Urinary bladder (tissue), 4 donors: ENCODE data around the gene OR2A12. TPM values are rescaled to one million over a fixed set of nuclear protein-coding genes. Genes with fewer than 3 reads are reported as not detected.
"Not testable (repeated sequence)": the region's sequence is repeated elsewhere in the genome, so short reads cannot be mapped to it uniquely, and the experiment has no call there.

ENCODE experiments used
- DNase-seq: peaks from one replicate; pipeline ENCODE4 v3.0.0-alpha.2; 2015; ENCODE audit errors: extremely low spot score
- H3K27ac ChIP-seq: one replicate; pipeline ENCODE4 v1.5.1; 2013; ENCODE audit warnings: low read depth, mild to moderate bottlenecking, moderate library complexity
- H3K36me3 ChIP-seq: one replicate; pipeline ENCODE4 v1.6.1; 2013; ENCODE audit warnings: mild to moderate bottlenecking, moderate library complexity; ENCODE audit not compliant: insufficient read depth
- H3K4me1 ChIP-seq: one replicate; pipeline ENCODE4 v1.6.1; 2013; ENCODE audit warnings: mild to moderate bottlenecking, moderate library complexity; ENCODE audit not compliant: insufficient read depth
- H3K4me3 ChIP-seq: one replicate; pipeline ENCODE4 v1.5.1; 2013; ENCODE audit warnings: low read depth, low read length
- WGBS: extraction: QIAGEN DNeasy Blood & Tissue Kit; methylation state at CpG from one replicate; pipeline ENCODE4 v1.1.7; 2013; 5-methylcytosine and 5-hydroxymethylcytosine counted together
- polyA plus RNA-seq: library from polyadenylated mRNA; stranded (reverse); fragments of 200-250 nt; gene quantifications from one replicate; pipeline ENCODE4 v1.2.3, GENCODE V29; 2013
- total RNA-seq: library from RNA; depleted of rRNA; stranded (reverse); fragments of >200 nt; gene quantifications from one replicate; pipeline ENCODE4 v1.2.3, GENCODE V29; 2014
- donor health status: healthy with polysubstance abuse.
- donor health status: healthy.

OR2A12 gene
- total and polyA plus RNA-seq, 2 donors, result not detected

GRCh38 chr7:144087230-144087629 lies 1.2 kb downstream of the OR2A12 start:
- no peak overlapping the region for H3K4me3 ChIP-seq
- DNase-seq, result no peak
- H3K27ac ChIP-seq, result no peak overlapping the region
- WGBS, result 75% methylated on average over 1 of the region's 1 CpG
- H3K36me3 ChIP-seq, result no peaks in the 10 kb centered on the region
- no peaks in the 10 kb centered on the region for H3K4me1 ChIP-seq

- WGBS, result 88% methylated on average over 3 of the region's 3 CpGs
- DNase-seq, result no peak
- Histone ChIP-seq H3K36me3 (no peaks in the 10 kb centered on the region), H3K4me1 (no peaks in the 10 kb centered on the region), H3K27ac (no peak overlapping the region), H3K4me3 (no peak overlapping the region)
These were observed 4.6 kb downstream of the OR2A12 start for GRCh38 chr7:144090667-144091066.

DNA sequence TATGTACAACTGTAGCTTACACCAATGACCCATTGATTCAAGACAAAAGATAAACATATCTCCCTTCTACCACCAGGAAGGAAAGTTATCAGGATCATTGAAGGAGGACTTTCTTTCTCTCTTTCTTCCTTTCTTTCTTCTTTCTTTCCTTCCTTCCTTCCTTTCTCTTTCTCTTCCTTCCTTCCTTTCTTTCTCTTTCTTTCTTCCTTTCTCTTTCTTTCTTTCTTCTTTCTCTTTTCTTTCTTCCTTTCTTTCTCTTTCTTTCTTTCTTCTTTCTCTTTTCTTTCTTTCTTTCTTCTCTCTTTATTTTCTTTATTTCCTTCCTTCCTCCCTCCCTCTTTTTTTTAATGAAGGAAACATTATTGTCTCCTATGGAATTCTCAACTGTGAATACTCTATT lies 12.7 kb downstream of the OR2A12 start:
- H3K4me1 ChIP-seq, result no peaks in the 10 kb centered on the region
- DNase-seq, result no peak
- no peaks in the 10 kb centered on the region for H3K36me3 ChIP-seq
- H3K4me3 ChIP-seq, result no peak overlapping the region
- no peak overlapping the region for H3K27ac ChIP-seq

- Histone ChIP-seq H3K36me3 (no peaks in the 10 kb centered on the region), H3K4me3 (no peak overlapping the region), H3K4me1 (no peaks in the 10 kb centered on the region), H3K27ac (no peak overlapping the region)
- DNase-seq, result no peak
- 43% methylated on average over 3 of the region's 3 CpGs for WGBS
These were observed 14.5 kb downstream of the OR2A12 start for GRCh38 chr7:144100607-144101006.

- Histone ChIP-seq H3K4me3 (no peak overlapping the region), H3K36me3 (no peaks in the 10 kb centered on the region), H3K27ac (no peak overlapping the region), H3K4me1 (no peaks in the 10 kb centered on the region)
- DNase-seq, result no peak
These were observed 16.0 kb downstream of the OR2A12 start for GRCh38 chr7:144102041-144102440.

GRCh38 chr7:144105211-144105610 lies 19.1 kb downstream of the OR2A12 start:
- no peak overlapping the region for H3K27ac ChIP-seq
- DNase-seq, result no peak

GRCh38 chr7:144109283-144109682 lies 23.2 kb downstream of the OR2A12 start, which contains the start of gene OR2A2:
Gene OR2A2, plus strand, starts transcription at chr7:144109583. Its CDS starts 0 bp downstream, at chr7:144109583.
- Histone ChIP-seq H3K4me1 (no peaks in the 10 kb centered on the region), H3K27ac (no peak within 1 kb of the TSS), H3K36me3 (no peaks in the 10 kb centered on the region), H3K4me3 (no peak within 1 kb of the TSS)
- 93% methylated on average over 2 of the region's 2 CpGs for WGBS
- DNase-seq, result no peak

More at GRCh38 chr7:144105211-144105610, 19.1 kb downstream of the OR2A12 start:
- H3K36me3 ChIP-seq, result no peaks in the 10 kb centered on the region
- H3K4me3 ChIP-seq, result no peak overlapping the region
- H3K4me1 ChIP-seq, result no peaks in the 10 kb centered on the region

- H3K36me3 ChIP-seq, result no peaks in the 10 kb centered on the region
- WGBS, result 78% methylated on average over 5 of the region's 5 CpGs
- no peak overlapping the region for H3K4me3 ChIP-seq
- no peak for DNase-seq
- no peaks in the 10 kb centered on the region for H3K4me1 ChIP-seq
- H3K27ac ChIP-seq, result no peak overlapping the region
These were observed 24.2 kb downstream of the OR2A12 start for GRCh38 chr7:144110272-144110671.

GRCh38 chr7:144113651-144114050 lies 27.6 kb downstream of the OR2A12 start:
- no peaks in the 10 kb centered on the region for H3K4me1 ChIP-seq
- no peak for DNase-seq
- H3K36me3 ChIP-seq, result no peaks in the 10 kb centered on the region
- 32% methylated on average over 1 of the region's 1 CpG for WGBS
- H3K4me3 ChIP-seq, result no peak overlapping the region
- no peak overlapping the region for H3K27ac ChIP-seq

- no peak for DNase-seq
- no peak overlapping the region for H3K27ac ChIP-seq
- no peaks in the 10 kb centered on the region for H3K36me3 ChIP-seq
- H3K4me1 ChIP-seq, result no peaks in the 10 kb centered on the region
- no peak overlapping the region for H3K4me3 ChIP-seq
- WGBS, result 79% methylated on average over 8 of the region's 8 CpGs
These were observed 32.3 kb downstream of the OR2A12 start for GRCh38 chr7:144118341-144118740.

DNA sequence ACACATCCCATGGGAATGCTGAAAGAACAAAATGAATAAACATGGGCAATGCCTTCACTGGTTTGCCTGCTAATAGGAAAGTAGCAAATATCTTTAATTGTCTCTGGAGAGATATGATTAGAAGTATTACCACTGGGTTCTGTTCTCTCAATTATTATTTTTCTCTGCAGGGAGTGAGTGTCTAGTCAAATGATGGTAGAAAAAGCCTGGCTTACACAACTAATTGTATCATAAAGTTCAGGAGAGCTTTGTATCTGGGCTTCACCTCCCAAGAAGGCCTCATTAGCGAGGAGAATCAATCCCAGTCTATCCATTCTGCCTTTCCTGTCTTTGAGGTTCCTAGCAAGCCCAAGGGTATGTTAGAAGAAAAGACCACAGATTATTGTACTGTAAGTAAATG lies 36.8 kb downstream of the OR2A12 start, which contains the start of gene OR2A14:
OR2A14 (plus strand) TSS at position 301 of the 400 bp plus-strand sequence. CDS start 5,937 bp downstream, outside the sequence.
- WGBS, result 84% methylated on average over 1 of the region's 1 CpG

GRCh38 chr7:144127714-144128334 lies 41.7 kb downstream of the OR2A12 start:
- no peak overlapping the region for H3K27ac ChIP-seq
- H3K4me3 ChIP-seq, result no peak overlapping the region
- DNase-seq, result no peak
- H3K4me1 ChIP-seq, result no peaks in the 10 kb centered on the region
- no peaks in the 10 kb centered on the region for H3K36me3 ChIP-seq
- WGBS, result 39% methylated on average over 6 of the region's 6 CpGs

More for the DNA sequence above, 36.8 kb downstream of the OR2A12 start, which contains the start of gene OR2A14:
- no peaks in the 10 kb centered on the region for H3K4me1 ChIP-seq
- no peaks in the 10 kb centered on the region for H3K36me3 ChIP-seq
- no peak within 1 kb of the TSS for H3K27ac ChIP-seq
- no peak within 1 kb of the TSS for H3K4me3 ChIP-seq
- DNase-seq, result no peak

GRCh38 chr7:144129601-144130000 lies 43.5 kb downstream of the OR2A12 start:
- not testable (repeated sequence) for H3K4me3 ChIP-seq, H3K4me1 ChIP-seq, H3K27ac ChIP-seq, H3K36me3 ChIP-seq, DNase-seq
- WGBS, result 93% methylated on average over 9 of the region's 9 CpGs

DNA sequence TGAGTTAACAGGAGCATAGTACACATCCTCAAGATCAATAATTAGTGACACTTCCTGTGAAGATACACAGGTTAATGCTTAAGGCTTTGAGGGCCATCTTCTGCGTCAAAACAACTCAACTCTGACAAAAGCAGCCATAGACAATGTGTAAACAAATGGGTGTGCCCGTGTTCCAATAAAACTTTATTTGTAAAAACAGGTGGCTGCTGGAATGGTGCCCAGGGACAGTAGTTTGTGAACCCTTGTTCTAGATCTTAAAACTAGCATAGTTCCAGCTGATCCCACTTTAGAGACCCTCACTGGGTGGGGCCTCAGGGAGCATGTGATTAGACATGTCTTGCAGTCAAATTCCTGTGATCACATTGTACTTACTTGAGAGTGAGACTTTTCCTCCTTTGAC lies 44.7 kb downstream of the OR2A12 start:
- no peak for DNase-seq
- H3K4me3 ChIP-seq, result no peak overlapping the region
- H3K4me1 ChIP-seq, result no peaks in the 10 kb centered on the region
- 74% methylated on average over 2 of the region's 2 CpGs for WGBS
- H3K36me3 ChIP-seq, result no peaks in the 10 kb centered on the region
- H3K27ac ChIP-seq, result no peak overlapping the region

- Histone ChIP-seq H3K36me3 (no peaks in the 10 kb centered on the region), H3K4me1 (no peaks in the 10 kb centered on the region), H3K4me3 (no peak overlapping the region), H3K27ac (no peak overlapping the region)
- WGBS, result 79% methylated on average over 3 of the region's 3 CpGs
- no peak for DNase-seq
These were observed 46.2 kb downstream of the OR2A12 start for GRCh38 chr7:144132262-144132661.
